ENCODE results near the gene IL1RAPL2.

IL1RAPL2 gene

GRCh38 chrX:105136786-105137185, 570.8 kb downstream of the IL1RAPL2 start:
- H3K36me3 ChIP-seq (ENCODE audit: control insufficient read depth in 2 of 2, insufficient read depth in 1 of 2, low read length in 2 of 2): no peaks in the 10 kb centered on the region
- TF ChIP-seq ZNF561 (tag by site-specific recombination; IDR thresholded peaks at IDR 0.05; ENCODE audit: borderline replicate concordance) (no peak), ZNF792 (tag by site-specific recombination; IDR thresholded peaks at IDR 0.05) (no peak), KLF8 (tag by site-specific recombination; IDR thresholded peaks at IDR 0.05) (no peak), KLF7 (tag by site-specific recombination; IDR thresholded peaks at IDR 0.05; ENCODE audit: borderline replicate concordance) (no peak), OVOL3 (tag by site-specific recombination; IDR thresholded peaks at IDR 0.05) (no peak), ZNF596 (tag by site-specific recombination; IDR thresholded peaks at IDR 0.05) (no peak), ZBTB20 (tag by site-specific recombination; IDR thresholded peaks at IDR 0.05) (no peak), ZNF292 (tag by site-specific recombination; IDR thresholded peaks at IDR 0.05; ENCODE audit: borderline replicate concordance, low read depth) (no peak), REST (tag by site-specific recombination; IDR thresholded peaks at IDR 0.05) (no peak), KLF10 (tag by site-specific recombination; IDR thresholded peaks at IDR 0.05) (no peak), ZNF423 (tag by site-specific recombination; IDR thresholded peaks at IDR 0.05) (no peak), ZNF362 (tag by site-specific recombination; IDR thresholded peaks at IDR 0.05) (no peak), ZNF311 (tag by site-specific recombination; IDR thresholded peaks at IDR 0.05; ENCODE audit: borderline replicate concordance) (no peak)
- no peaks in the 10 kb centered on the region for H3K4me1 ChIP-seq (ENCODE audit: control insufficient read depth, insufficient read depth, low read length)
- ChIA-PET CTCF (no interaction called here), POLR2A (no interaction called here)
- no peak overlapping the region for H3K4me3 ChIP-seq (ENCODE audit: low read depth, low read length)
- H3K9me3 ChIP-seq (ENCODE audit: control insufficient read depth, insufficient read depth, low read depth, low read length): no peaks in the 10 kb centered on the region
- no peak overlapping the region for H3K27ac ChIP-seq (ENCODE audit: extremely low read depth, low read depth, low read length)

GRCh38 chrX:105150036-105150435, 584.0 kb downstream of the IL1RAPL2 start:
- ChIA-PET CTCF (no interaction called here), POLR2A (no interaction called here)
- Histone ChIP-seq H3K27ac (ENCODE audit: extremely low read depth, low read depth, low read length) (no peak overlapping the region), H3K4me3 (ENCODE audit: low read depth, low read length) (no peak overlapping the region), H3K36me3 (ENCODE audit: control insufficient read depth in 2 of 2, insufficient read depth in 1 of 2, low read length in 2 of 2) (no peaks in the 10 kb centered on the region), H3K4me1 (ENCODE audit: control insufficient read depth, insufficient read depth, low read length) (no peaks in the 10 kb centered on the region), H3K9me3 (ENCODE audit: control insufficient read depth, insufficient read depth, low read depth, low read length) (no peaks in the 10 kb centered on the region; the same call in 1 of the 2 replicates)
- TF ChIP-seq ZNF510 (tag by site-specific recombination; IDR thresholded peaks at IDR 0.05; ENCODE audit: insufficient replicate concordance): no peak
- TF ChIP-seq ZNF791 (tag by site-specific recombination; IDR thresholded peaks at IDR 0.05): no peak
- TF ChIP-seq ZNF785 (tag by site-specific recombination; IDR thresholded peaks at IDR 0.05): no peak
- no peak for TF ChIP-seq MEIS1 (CRISPR knock-in tag; IDR thresholded peaks at IDR 0.05; ENCODE audit: borderline replicate concordance)
- TF ChIP-seq ZNF830 (tag by site-specific recombination; IDR thresholded peaks at IDR 0.05; ENCODE audit: low read depth): no peak
- no peak for TF ChIP-seq ZFP3 (tag by site-specific recombination; IDR thresholded peaks at IDR 0.05; ENCODE audit: low read depth)
- TF ChIP-seq ZSCAN5A (tag by site-specific recombination; IDR thresholded peaks at IDR 0.05): no peak
- TF ChIP-seq ZXDB (tag by site-specific recombination; IDR thresholded peaks at IDR 0.05): no peak
- TF ChIP-seq ZNF274 (IDR thresholded peaks at IDR 0.05; ENCODE audit: low read length): no peak
- no peak for TF ChIP-seq ZNF274 (tag by site-specific recombination; IDR thresholded peaks at IDR 0.05; ENCODE audit: borderline replicate concordance)
- TF ChIP-seq ZNF239 (tag by site-specific recombination; IDR thresholded peaks at IDR 0.05): no peak
- TF ChIP-seq SP2 (tag by site-specific recombination; IDR thresholded peaks at IDR 0.05): no peak
- no peak for TF ChIP-seq ZNF843 (tag by site-specific recombination; IDR thresholded peaks at IDR 0.05)
- no peak for TF ChIP-seq ZBTB44 (tag by site-specific recombination; IDR thresholded peaks at IDR 0.05)
- TF ChIP-seq HOXA7 (CRISPR knock-in tag; IDR thresholded peaks at IDR 0.05; ENCODE audit: borderline replicate concordance): no peak

Data from HEK293 (cell line).